ENCODE measurements around the gene ANGEL1.

Gene ANGEL1

DNA sequence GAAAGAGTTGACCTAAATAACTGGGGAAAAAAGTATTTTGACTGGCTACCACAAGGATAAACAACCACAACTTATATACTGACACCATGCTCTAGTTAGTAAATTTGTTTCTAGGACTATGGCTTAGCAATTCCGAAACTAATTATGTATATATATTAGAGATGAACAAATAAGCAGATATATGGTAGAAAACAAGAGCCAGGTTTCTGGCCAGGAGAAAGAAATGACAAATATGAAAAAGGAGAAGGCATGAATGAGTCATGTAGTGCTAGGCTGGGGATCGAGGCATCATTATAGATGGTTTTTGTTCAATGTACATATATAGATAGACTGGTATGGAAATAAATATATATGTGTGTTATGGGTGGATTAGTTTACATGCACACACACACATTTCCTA is 8.0 kb upstream of the ANGEL1 start:
- no peak for DNase-seq

DNA sequence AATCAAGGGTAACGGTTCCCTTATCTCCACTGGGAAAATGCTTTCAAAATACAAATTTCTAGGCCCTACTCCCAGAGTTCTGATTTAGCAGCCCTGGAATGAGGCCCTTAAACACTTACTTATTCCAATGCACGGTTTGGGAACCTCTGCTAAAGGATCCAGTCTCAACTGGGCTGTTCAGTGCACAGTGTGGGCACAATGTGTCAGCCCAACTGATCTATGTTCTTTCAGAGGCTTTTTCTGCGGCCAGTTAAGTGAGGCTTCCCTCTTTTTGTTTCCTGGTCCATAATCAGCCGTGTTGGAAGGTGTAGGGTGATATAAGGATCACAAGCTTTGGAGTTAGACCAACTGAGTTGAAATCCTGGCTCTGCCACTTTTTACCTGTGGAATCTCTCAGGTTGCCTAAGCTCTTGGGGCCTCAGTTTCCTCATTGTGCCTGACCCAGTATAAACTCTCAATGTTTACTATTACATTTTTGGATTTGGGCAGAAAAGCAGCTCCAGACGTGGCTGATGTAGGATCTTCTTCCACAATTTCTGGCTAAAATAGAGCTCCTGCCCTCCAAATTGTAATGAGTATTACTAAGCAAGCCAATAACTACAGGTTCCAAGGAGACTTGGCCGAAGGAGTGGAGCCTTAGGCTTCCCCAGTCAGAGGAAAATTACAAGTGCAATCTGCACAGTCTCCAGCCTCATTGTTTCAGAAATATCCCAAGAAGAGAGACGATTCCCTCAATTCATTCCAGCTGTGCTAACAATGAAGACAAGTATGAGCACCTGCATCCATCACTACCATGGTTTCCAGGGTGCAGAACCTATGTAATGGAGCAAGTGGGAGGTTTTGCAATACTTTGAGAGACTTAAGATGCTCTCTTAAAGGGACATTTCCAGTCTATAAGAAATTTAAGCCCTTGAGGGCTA is 2.3 kb upstream of the ANGEL1 start:
- DNase-seq, result no peak

DNA sequence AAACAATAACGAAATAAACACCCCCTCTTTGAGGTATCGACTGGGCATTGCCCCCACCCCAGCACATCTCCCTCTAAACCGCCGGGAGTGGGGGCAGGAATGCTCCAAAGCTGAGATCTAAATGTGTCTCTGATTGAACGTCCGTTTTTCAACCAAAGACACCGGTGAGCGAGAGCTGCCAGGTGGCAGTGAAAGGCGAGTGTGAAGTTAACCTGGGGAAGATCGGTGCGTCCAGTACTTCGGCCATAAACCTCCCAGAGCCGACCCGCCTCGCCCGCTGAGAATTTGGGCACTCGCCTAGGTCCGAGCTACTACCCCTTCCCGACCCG is 625 bp downstream of the ANGEL1 start:
- DNase-seq, result no peak

DNA sequence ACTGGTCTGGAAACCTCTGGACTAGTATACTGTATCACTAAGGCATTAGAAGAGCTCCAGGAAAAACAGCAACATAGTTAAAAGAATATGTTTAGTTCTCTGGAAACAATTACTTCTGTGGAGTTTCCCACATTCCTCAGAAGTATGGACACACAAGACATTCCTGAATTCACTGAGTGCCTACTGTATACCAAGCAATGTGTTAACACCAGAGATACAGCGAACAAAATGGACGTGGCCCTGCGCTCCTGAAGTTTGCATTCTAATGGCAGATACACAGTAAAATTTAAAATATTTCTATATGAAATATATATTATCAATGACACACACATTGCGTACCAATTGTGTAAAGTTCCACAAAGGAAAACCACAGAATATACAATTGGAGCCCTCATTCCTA is 1.1 kb downstream of the ANGEL1 start:
- no peak for DNase-seq

DNA sequence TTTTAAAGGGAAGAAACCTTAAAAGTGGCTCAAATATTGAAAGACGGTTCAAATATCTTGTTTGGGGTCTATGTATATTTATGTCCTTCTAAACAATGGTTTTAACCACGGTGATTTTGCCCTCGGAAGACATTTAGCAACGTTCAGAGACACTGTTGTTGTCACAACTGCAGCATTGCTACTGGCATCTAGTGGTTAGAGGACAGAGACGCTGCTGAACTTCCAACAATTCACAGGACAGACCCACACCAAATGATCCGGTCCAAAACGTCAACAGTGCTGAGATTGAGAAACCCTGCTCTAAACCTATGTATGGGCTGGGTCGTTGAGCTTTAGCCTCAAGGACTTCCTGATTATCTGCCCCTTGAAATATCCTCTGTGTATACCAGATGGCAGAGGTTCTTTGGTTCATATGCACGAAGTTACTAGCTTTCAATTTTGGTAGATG is 1.7 kb downstream of the ANGEL1 start:
- DNase-seq, result no peak

DNA sequence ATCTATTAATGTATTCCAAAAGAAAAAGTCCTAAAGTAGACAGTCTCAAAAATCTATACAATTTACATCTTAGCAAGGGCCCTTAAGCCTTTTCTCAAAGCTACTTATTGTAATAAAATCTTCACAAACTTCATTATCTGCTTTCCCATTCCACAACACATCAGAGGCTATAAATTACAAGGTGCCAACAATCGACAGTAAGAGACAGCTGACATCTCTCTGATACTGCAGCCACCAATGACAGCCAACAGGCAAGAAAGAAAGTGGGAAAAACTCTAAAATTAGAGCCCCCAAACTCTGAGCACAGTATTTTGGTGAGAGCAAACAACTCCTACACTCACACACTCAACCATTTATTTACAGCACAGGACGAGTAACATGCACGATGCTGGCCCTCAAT is 2.2 kb downstream of the ANGEL1 start:
- DNase-seq, result no peak

DNA sequence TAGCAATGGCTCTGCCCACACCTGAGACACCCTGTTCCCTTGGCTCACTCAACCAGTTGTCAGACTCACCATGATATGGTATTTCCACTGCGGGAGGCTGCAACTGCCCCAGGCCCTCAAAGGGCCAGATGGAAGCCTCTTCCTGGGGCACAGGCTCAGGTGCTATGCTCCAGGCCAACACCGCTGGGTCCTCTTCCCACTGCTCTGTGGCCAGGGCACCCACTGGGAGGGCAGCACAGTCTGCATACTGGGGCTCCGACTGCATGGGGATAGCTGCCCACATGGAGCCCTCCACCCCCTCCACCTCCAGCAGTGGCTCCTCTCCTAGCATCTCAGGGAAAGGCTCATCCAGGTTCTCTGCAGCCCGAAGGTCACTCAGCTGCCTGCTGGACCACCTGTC is 3.7 kb downstream of the ANGEL1 start:
- DNase-seq, result no peak

DNA sequence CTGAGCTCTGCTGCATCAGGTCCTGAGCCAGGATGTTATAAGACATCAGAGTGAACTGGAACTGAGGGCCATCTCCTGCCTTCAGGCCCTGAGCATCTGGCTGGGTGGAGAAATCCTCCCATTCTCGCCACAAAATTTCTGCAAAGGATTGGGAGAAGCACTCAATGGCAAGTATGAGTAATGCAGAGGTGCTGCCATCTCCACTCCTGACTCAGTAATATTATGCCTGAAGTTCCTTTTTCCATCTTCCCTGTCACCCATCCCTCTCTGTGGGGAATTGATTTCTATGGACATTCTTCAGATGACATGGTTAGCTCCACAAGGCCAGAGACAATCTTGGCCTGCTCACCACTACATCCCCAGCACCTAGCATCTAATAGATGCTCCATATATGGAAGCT is 4.7 kb downstream of the ANGEL1 start:
- no peak for DNase-seq

DNA sequence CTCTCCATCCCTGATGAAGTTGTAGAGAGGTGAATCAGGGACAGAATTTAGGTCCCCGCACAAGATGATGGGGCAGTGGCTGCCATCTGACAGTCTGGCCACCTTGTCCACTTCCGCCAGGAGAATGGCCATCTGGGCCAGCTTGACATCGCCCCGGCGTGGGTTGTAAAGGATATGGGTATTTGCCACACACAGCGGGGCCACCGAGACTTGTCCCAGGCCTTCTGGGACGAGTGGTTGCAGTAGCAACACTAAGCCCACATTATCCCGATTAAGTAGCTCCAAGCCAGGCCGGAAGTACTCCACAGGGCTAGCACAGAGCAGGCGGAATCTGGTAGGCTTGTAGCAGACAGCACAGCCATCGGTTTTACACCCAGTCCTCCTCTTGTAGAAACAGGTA is 6.2 kb downstream of the ANGEL1 start:
- DNase-seq, result no peak

DNA sequence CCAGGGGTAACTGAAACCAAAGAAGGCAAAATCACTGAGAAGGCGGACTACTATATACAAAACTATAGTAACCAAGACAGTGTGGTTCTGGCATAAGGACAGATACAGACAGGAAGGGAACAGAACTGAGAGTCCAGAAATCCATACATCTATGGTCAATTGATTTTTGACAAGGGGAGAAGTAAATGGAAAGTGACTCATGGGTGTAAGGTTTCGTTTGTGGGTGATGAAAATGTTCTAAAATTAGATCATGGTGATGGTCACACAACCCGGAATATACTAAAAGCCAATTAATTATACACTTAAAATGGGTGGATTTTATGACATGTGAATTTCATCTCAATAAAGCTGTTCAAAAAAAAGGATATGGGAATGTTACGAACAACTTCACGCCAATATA is 18.7 kb downstream of the ANGEL1 start:
- DNase-seq, result no peak

DNA sequence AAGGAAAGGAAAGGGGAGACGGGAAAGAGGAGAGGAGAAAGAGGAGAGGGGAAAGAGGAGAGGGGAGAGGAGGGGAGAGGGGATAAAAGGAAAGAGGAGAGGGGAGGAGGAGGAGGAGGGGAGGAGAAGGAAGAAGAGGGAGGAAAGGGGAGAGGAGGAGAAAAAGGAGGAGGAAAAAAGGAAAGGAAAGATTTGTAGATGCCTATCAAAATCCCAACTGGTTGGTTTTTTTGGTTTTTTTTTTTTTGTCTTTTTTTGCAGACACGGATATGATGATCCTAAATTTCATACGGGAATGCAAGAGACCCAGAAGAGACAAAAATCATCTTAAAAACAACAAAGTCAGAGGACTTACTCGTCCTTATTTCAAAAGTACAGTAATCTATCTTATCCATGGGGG is 19.4 kb downstream of the ANGEL1 start:
- DNase-seq, result no peak

DNA sequence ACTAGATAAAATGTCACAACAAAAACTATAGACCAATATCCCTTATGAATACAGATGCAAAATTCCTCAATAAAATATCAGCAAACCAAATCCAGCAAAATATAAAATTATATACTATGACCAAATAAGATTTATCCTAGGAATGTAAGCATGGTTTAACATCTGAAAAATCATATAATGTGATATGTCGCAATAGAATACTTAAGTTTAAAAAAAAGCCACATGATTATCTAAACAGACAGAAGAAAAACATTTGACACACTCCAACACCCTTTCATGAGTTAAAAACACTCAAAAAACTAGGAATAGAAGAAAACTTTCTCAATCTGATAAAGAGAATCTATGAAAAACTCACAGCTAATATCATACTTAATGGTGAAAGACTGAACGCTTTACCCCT is 20.3 kb downstream of the ANGEL1 start:
- no peak for DNase-seq

DNA sequence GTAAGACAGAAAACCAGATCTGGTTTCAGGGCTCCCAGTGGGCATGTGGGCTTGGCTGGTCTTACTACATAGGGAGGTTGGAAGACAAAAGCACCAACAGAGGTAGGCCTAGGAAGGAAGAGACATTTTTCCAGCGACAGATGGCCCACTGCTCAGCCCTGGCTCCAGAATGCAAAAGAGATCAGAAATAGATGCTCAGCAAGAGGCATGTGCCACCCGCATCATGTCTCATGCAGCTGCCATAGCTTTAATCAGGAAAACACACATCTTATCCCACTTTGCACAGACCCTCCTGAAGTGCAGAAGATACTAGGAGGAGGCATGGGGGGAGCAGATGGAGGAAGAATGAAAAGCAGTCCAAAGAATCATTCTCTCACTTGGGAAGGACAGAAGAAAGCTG is 26.1 kb downstream of the ANGEL1 start:
- DNase-seq, result no peak

DNA sequence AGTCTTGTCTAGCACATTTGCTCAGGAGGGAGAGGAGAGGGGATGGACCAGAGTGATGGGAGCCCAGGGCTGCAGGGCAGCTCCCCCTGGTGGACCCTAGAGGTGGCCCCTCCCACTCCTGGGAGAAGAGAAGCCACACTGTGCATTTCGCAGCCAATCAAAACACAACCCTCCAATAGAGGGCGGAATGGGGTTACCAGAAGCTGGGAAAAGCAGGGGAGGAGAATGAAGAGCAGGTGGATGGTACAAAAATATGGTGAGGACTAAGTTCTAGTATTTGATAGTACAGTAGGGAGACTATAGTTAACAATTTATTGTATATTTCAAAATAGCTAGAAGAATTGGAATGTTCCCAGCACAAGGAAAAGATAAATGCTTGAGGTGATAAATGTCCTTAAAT is 27.8 kb downstream of the ANGEL1 start:
- peak; percentile 30 for DNase-seq

DNA sequence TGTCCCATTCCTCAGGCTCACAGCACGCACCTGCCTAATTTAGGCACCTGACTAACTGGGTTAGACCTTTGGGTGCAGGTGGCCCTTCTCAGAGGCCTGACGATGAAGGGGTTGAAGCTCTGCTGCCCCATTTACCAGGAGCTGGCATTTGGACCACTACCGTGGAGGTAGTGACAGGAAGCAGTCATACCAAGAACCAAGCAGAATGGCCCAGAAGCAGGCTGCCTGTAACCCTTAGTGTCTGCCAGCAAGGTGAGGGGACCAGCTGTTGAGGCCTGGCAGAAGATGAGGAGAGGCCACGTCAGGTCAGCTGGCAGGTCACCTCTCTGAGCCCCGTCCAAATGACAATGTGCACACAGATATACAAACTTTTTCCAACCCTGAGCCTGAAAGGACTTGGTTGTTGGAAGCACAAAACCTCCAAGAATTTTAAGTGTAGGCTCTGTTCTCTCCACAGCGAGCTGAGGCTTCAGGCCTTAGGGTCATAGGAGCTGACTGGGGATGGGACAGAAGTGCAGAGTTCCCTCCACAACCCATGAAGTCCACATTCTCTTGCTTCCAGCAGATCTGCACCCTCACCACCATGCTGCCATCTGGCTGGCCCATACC is 28.3 kb downstream of the ANGEL1 start:
- DNase-seq, result no peak

DNA sequence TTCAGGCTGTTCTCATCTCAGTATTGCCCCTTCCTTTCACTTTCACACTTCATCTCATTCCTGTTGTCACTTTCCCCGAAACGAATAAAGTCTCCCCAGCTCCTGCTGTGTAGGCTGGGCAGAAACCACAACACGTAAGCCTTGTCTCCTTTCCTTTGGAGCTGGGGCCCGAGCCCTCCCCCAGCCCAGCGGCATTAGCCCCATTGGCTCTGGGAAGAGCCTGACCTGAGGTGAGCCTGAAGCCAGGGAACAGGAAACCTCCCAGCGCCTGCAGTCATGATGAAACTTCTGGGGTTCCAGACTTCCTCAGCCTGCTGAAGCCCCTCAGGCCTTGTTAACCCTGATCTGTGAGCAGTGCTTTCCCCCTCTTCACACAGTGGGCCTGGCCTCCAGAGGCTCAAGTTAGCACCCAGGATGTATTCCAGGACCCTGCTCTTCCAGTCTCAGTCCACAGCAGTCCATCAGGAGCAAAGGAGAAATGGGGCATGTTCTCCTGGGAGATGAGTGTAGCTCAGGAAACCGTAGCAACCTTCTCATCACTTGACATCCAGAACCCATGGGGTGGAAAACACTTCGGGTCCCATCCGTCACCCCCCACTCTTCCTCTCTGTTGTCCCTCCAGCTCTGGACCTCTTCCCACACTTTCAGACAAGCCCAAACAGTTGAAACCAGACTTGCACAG is 29.7 kb downstream of the ANGEL1 start:
- no peak for DNase-seq

DNA sequence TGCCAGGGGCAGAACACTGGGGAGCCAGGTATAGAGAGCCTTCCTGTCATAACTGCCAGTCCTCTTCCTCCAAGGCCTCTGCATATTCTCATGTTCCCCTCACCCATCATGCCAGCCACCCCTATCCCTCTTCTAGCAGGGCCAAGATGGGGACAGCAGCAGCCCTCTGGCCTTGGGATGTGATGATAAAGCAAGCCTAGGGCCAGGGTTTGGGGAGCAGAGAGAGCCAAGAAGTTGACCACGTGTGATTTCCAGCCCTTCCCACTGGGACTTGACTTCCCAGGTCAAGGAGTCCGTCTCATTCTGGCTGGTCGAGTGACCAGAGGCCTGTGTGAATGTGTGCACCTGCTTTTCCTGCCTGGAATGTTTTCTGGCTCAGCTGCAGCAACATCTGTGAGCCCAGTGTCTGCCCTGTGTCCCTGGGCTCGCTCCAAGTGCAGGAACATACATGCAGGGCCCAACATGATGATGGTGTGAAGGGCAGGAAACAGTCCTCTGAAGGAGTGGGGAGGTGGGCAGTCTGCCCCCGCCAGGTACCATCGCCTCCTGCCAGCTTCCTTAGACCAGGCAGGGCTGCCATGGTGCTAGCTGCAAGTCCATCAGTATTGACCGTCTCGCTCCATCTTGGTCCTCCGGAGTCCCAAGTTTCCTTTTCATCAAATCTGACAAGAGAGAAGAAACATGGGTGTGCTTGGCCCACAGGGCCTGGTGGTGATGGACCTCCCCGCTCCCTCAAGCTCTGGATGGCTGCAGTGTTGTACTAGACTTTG is 30.4 kb downstream of the ANGEL1 start:
- DNase-seq, result no peak

DNA sequence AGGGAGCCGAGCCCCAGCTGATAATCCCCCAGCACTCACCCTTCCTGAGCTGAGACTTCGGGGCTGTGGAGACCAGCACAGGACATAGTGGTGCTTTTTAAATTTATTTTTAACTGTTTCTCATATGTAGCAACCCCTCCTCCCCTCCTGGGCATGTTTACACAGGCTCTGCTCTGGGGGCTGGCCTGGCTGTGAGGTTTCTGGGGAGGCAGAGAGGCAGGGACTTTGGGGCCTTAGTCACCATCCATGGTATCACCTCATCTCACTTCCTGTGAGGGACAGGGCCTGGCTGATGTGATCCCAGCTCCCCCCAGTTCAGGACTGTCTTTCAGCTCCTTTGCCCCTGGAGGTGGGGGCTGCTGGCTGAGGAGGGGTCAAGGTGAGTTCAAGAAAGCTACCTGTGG is 31.0 kb downstream of the ANGEL1 start:
- DNase-seq, result no peak

DNA sequence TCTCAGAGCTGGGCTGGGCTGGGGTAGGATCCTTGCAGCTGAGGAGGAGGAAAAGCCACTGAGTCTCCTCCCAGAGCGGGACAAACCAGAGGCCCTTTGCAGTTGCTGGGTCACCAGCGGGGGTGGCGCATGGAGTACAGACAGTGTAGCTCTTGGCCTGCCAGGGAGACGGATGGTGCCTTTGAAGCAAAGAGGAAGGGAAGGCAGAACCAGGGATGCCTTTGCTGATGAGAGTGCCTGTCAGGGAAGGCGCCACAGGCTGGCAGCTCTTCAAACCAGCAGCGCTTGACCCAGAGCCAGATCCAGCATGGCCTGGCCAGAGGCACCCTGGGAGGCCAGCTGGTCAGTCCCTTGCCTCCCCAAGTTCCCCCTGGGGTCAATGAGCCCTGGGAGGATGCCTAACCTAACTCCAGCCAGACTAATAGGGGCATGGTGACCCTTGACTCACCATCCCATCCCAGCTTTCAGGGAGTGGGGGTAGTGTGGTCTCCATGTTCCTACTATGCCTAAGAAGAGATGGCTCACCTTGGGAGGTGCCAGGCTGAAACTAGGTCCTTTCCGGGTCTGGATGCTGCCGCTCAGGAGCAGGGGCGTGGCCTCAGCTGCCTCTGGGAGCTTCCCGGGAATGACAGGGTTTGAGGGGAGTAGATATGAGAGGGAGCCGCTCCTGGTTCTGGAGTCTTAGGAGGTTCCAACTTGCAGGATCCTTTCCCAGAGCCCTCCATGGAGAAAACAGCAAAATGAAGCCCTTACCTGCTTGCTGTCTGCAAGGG is 31.6 kb downstream of the ANGEL1 start:
- no peak for DNase-seq

DNA sequence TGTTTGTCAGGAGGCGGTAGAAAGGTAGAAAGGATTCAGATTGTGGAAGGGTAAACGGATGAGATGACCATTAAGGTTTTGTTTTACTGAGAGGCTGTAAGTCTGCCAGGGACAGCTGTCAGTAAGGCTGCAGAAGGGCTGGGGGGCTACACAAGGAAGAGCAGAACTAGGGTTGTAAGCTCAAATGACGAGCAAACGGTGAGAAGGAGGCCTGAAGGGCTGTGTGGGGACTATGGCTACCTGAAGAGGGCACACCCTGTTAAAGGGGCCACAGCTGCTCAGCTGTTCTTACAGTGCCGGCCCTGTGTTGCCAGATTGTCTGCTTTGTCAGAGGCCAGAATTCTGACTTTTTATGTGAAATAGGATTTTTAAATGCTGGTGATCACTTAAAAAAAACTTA is 32.3 kb downstream of the ANGEL1 start:
- DNase-seq, result no peak

DNA sequence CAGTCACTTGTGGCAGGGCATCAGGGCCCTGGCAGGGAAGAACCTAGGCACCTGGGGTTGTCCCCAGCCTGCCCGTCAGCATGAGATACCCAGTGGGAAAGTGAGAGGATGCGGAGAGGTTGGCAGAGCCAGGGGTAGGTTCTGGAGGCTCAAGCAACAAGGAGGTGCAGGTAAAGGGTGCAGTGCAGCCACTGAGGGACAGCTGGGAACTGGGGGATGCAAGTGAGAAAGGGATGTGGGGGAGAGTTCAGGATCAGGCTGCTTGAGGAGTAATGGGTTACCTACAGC is 32.7 kb downstream of the ANGEL1 start:
- DNase-seq, result no peak

DNA sequence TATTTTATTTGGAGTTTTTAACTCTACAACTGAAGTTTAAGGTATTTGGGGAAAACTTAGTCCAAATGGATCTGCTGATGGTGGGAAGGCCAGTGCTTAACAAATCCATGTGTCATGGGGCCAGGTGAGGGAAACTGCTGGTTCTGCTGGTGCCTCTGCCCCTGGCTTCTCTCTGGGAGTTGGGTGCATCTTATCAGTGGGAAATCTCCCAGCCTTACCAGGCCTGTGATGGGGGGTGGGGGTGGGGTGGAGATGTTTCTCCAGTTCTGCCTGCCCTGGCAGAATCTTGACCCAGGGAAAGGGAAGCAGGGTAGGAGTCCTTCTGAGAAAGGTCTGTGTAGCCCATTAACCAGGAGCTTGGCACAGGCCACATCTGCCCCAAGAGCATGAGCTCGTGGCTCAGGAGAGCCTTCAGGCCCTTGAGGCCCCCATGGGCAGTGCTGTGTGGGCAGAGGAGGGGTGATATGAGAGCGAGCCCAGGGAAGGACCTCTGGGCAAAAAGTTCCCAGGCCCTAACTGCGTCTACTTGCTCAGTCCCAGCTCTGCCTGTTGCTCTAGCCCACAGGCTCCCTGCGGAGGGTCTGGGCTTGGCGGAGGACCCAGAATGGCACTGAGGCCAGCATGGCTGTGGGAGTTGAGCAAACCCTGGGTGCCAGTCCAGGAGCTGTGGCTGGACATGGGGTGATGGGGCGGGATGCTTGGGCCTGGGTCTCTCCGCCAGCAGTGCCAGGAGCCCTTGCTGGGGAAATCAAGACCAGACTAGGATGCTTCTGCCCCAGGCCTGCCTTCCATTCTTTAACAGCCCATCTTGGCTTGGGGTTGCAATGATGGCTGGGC is 33.2 kb downstream of the ANGEL1 start:
- DNase-seq, result no peak
